AG04450 (cell line): ENCODE data around the gene C3orf20. TPM values are rescaled to one million over a fixed set of nuclear protein-coding genes. Genes with fewer than 3 reads are reported as not detected.

Source experiments
- CTCF ChIA-PET: fragments of 300-600, 350-600 bp; formaldehyde crosslinking; extraction: SDS; loops from one replicate; lab custom pipeline; 2022; ENCODE audit warnings: antibody characterized with exemption, inconsistent platforms; lab: Charles Lee
- POLR2A ChIA-PET: fragments of 350-600 bp; formaldehyde crosslinking; extraction: SDS; loops from one replicate; lab custom pipeline; 2021; ENCODE audit warnings: antibody characterized with exemption, inconsistent platforms; lab: Yijun Ruan, JAX
- DNase-seq: peaks from one replicate; pipeline ENCODE4 v3.0.0-alpha.2; 2011; ENCODE audit warnings: low read depth, low spot score
- H3K27ac ChIP-seq: one replicate; pipeline ENCODE4 v1.5.1; 2012; ENCODE audit warnings: low read depth, low read length, control low read depth
- H3K27me3 ChIP-seq: one replicate; pipeline ENCODE4 v1.6.0; 2012; ENCODE audit warnings: low read length; ENCODE audit not compliant: control insufficient read depth, insufficient read depth
- H3K4me3 ChIP-seq: 2 replicates; pipeline ENCODE4 v1.5.1; 2011; ENCODE audit warnings: mild to moderate bottlenecking, low read depth, low read length, control low read depth
- H3K9me3 ChIP-seq: 2 replicates; pipeline ENCODE4 v1.5.1; 2012; ENCODE audit warnings: low read length; ENCODE audit not compliant: control insufficient read depth, insufficient read depth
- polyA plus RNA-seq: library from polyadenylated mRNA; depleted of rRNA; stranded (reverse); fragments of >200 nt; gene quantifications from 2 replicates; pipeline ENCODE4 v1.2.3, GENCODE V29; 2011
- TF ChIP-seq, protein P1 (sequence below): IDR thresholded peaks from 2 replicates; pipeline ENCODE4 v1.5.1; 2011; ENCODE audit warnings: low read depth, low read length, control low read depth, inconsistent platforms

C3orf20 gene
- polyA plus RNA-seq, 1 experiment, result not detected

DNA sequence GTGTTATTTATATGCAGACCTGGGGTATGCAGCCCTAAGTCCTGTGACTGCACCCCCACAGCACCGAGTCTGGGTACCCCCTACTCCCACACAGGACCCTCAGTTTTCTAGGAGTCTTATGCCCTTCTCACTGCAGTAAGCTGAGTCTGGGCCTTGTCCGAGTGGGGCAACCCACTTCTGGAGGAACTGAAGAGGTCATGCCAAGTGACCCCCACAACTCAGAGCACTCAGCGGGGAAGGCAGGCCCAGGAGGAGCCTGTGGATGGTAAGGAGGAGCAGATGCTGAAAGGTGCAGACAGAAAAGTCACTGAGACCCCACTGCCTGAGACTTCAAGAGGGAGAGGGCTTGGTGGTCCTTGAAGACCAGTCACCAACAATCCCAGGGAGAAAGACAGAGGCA lies 87.8 kb downstream of the C3orf20 start:
- no peaks in the 10 kb centered on the region for H3K9me3 ChIP-seq
- ChIA-PET CTCF (no interaction called here), POLR2A (no interaction called here)
- H3K4me3 ChIP-seq, result no peak overlapping the region
- TF ChIP-seq, protein P1, sequence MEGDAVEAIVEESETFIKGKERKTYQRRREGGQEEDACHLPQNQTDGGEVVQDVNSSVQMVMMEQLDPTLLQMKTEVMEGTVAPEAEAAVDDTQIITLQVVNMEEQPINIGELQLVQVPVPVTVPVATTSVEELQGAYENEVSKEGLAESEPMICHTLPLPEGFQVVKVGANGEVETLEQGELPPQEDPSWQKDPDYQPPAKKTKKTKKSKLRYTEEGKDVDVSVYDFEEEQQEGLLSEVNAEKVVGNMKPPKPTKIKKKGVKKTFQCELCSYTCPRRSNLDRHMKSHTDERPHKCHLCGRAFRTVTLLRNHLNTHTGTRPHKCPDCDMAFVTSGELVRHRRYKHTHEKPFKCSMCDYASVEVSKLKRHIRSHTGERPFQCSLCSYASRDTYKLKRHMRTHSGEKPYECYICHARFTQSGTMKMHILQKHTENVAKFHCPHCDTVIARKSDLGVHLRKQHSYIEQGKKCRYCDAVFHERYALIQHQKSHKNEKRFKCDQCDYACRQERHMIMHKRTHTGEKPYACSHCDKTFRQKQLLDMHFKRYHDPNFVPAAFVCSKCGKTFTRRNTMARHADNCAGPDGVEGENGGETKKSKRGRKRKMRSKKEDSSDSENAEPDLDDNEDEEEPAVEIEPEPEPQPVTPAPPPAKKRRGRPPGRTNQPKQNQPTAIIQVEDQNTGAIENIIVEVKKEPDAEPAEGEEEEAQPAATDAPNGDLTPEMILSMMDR, result no peak
- no peak overlapping the region for H3K27ac ChIP-seq
- DNase-seq, result no peak
- H3K27me3 ChIP-seq, result peaks cover 3% of the 10 kb centered on the region

DNA sequence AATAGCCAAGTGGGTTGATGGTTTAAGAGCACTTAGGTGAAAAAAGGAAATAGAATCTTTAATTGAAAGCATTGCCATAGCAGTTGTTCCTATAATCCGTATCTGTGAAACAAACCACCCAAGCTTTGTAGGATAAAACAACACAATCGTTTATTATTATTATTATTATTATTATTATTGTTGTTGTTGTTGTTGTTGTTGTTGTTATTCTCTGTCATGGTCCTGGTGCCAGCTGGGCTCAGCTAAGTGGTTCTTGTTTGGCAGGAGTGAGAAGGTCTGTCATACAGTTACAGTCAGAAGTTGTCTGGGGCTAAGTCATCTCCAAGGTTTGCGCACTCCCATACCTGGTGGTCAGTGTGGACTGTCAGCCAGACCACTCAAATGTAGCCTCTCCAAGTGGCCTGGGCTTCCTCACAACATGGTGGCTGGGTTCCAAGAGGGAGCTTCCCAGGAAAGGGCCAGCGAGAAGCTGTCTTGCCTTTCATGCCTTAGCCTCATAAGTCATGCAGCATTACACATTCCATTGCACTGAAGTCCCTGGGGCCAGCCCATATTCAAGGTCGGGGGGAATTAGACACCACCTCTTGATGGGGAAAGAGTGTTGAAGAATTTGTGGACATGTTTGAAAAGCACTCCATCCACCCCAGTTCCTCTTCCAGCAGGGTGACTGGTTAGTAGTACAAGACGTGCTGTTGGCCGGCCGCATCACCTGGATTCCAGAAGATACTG lies 89.6 kb downstream of the C3orf20 start:
- Histone ChIP-seq H3K4me3 (no peak overlapping the region), H3K27ac (no peak overlapping the region), H3K27me3 (peaks cover 3% of the 10 kb centered on the region), H3K9me3 (no peaks in the 10 kb centered on the region)
- TF ChIP-seq, protein P1, result no peak
- CTCF ChIA-PET, result interaction anchor here (0.8 to 1.0 kb wide), 2 partner anchors 15 to 17 kb away, joined by 3 read pairs; no protein-coding TSS in a partner anchor
- POLR2A ChIA-PET, result no interaction called here
- no peak for DNase-seq

DNA sequence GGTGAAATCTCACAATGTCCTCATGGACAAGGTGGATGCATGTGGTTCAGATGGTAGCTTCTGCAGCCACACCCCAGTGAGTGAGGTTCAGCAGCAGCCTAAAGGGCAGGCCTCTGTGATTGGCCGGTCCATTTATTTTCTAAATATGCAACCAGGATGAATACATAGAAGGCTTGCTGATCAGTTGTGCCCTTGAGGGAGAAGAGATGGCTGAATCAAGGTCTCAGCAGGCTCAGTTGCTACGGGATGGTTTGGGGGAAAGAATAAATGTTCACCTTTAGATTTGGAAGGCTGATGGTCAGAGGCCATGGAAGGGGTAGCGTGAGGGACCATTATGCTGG lies 90.1 kb downstream of the C3orf20 start:
- DNase-seq, result no peak
- ChIA-PET CTCF (interaction anchor here (0.8 kb wide), 1 partner anchor 15 kb away, joined by 3 read pairs; no protein-coding TSS in a partner anchor), POLR2A (no interaction called here)
- H3K27ac ChIP-seq, result no peak overlapping the region
- no peak overlapping the region for H3K4me3 ChIP-seq
- no peaks in the 10 kb centered on the region for H3K9me3 ChIP-seq
- TF ChIP-seq, protein P1, result no peak
- H3K27me3 ChIP-seq, result peaks cover 3% of the 10 kb centered on the region

DNA sequence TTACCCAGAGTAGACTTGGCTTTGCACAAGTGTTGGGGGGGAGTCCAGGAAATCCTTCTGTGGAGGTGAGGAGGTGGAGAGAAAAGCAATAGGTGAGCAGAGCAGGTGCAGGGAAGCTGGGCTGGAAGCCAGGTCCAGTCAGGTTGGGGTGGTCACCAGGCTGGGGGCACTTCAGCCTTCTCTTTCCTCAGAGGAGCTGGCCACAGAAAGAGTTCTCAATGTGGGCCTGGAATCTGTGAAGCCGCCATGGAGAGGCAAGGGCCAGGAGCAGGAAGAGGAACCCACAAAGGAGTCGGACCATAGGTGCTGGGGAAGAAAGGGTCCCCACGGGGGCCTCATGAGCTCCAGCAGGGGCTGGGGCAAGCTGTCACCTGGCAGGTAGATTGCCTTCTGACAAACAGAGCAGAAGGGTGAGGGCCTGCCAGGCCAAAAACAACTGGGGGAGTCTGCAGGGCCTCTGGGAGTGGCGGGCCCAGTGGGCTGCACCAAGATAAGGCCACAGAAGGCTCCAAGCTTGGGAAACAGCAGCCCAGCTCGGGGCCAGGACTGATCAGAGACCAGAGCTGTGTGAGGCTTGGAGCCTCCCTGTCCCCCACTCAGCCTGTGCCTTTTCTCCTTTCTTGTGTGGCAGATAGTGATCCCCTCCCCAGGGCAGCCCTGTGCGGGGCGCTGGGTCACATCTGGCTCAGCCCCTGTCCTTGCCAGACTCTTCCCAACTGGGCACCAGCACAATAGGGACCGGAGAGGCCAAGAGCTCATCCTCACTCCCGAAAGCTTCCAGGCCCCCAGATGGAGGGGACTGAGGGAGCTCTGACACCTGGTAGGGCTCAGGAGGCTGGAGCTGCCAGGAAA lies 90.9 kb downstream of the C3orf20 start:
- Histone ChIP-seq H3K27ac (no peak overlapping the region), H3K9me3 (no peaks in the 10 kb centered on the region), H3K4me3 (no peak overlapping the region), H3K27me3 (peaks cover 3% of the 10 kb centered on the region)
- ChIA-PET CTCF (no interaction called here), POLR2A (no interaction called here)
- TF ChIP-seq, protein P1, result no peak
- DNase-seq, result no peak
